ENCODE measurements around the gene CCT6A.

GRCh38 chr7:56053993-56054392, 2.4 kb downstream of the CCT6A start:
- no peak for TF ChIP-seq ZNF23 (tag by site-specific recombination; IDR thresholded peaks at IDR 0.05; ENCODE audit: borderline replicate concordance)
- TF ChIP-seq, protein P1, sequence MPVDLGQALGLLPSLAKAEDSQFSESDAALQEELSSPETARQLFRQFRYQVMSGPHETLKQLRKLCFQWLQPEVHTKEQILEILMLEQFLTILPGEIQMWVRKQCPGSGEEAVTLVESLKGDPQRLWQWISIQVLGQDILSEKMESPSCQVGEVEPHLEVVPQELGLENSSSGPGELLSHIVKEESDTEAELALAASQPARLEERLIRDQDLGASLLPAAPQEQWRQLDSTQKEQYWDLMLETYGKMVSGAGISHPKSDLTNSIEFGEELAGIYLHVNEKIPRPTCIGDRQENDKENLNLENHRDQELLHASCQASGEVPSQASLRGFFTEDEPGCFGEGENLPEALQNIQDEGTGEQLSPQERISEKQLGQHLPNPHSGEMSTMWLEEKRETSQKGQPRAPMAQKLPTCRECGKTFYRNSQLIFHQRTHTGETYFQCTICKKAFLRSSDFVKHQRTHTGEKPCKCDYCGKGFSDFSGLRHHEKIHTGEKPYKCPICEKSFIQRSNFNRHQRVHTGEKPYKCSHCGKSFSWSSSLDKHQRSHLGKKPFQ (tag by site-specific recombination; IDR thresholded peaks at IDR 0.05): no peak
- no peak for TF ChIP-seq ZNF670 (tag by site-specific recombination; IDR thresholded peaks at IDR 0.05; ENCODE audit: low read depth)
- TF ChIP-seq ZNF274 (IDR thresholded peaks at IDR 0.05; ENCODE audit: low read length): no peak
- TF ChIP-seq ZNF274 (tag by site-specific recombination; IDR thresholded peaks at IDR 0.05; ENCODE audit: borderline replicate concordance): no peak
- TF ChIP-seq ZNF214 (tag by site-specific recombination; IDR thresholded peaks at IDR 0.05; ENCODE audit: borderline replicate concordance): no peak
- TF ChIP-seq YY1 (tag by site-specific recombination; IDR thresholded peaks at IDR 0.05): no peak
- no peak for TF ChIP-seq ZNF658 (tag by site-specific recombination; IDR thresholded peaks at IDR 0.05)
- no peak for TF ChIP-seq EGR2 (tag by site-specific recombination; IDR thresholded peaks at IDR 0.05; ENCODE audit: low read depth)
